ENCODE data around the gene GTSF1L. TPM values are rescaled to one million over a fixed set of nuclear protein-coding genes. Genes with fewer than 3 reads are reported as not detected.
A peak's percentile ranks its signal among the peaks of the same experiment; 100 is the strongest.

The GTSF1L gene
- total and polyA plus RNA-seq, 2 of the 4 experiments (the other 2 are of a cell fraction), result not detected

- Histone ChIP-seq H3K4me1 (ENCODE audit: control insufficient read depth, insufficient read depth, low read length) (peaks cover 19% of the 10 kb centered on the region), H3K9me3 (ENCODE audit: control insufficient read depth, insufficient read depth, low read length) (no peaks in the 10 kb centered on the region), H3K36me3 (ENCODE audit: control insufficient read depth, insufficient read depth, low read length) (no peaks in the 10 kb centered on the region), H2BK15ac (ENCODE audit: low read depth, low read length) (peak overlapping the region; percentile 100), H3K18ac (ENCODE audit: low read depth, low read length) (peak overlapping the region; percentile 69; the same call in 1 of the 2 replicates), H2AK5ac (ENCODE audit: low read depth, low read length) (peak overlapping the region; percentile 99), H2BK120ac (ENCODE audit: low read depth, low read length) (peak overlapping the region; percentile 100), H3K14ac (replicated peaks; ENCODE audit: low read depth, low read length) (peak overlapping the region; percentile 96), H3K23ac (ENCODE audit: low read depth, low read length) (peak overlapping the region; percentile 96), H3K27ac (ENCODE audit: insufficient read depth, low read length) (no peak overlapping the region; the same call in 1 of the 2 replicates), H3K4ac (ENCODE audit: low read depth, low read length) (peak overlapping the region; percentile 99), H4K8ac (ENCODE audit: low read depth in 2 of 2, low read length in 2 of 2) (peak overlapping the region; percentile 51 to 97; a peak in 3 of 4 replicates), H4K5ac (ENCODE audit: low read depth, low read length) (peak overlapping the region; percentile 35; the same call in 1 of the 2 replicates), H3K9ac (ENCODE audit: low read depth, low read length) (no peak overlapping the region), H2AFZ (replicated peaks; ENCODE audit: low read length, poor library complexity) (peak overlapping the region; percentile 19), H3K56ac (ENCODE audit: extremely low read depth, insufficient read depth, low read length) (peak overlapping the region; percentile 67; the same call in 1 of the 2 replicates), H3K4me2 (ENCODE audit: low read depth, low read length) (no peak overlapping the region), H3K79me1 (ENCODE audit: low read depth in 1 of 2, low read length in 2 of 2) (peaks cover 0 to 5% of the 10 kb centered on the region in 2 experiments; a peak in 1 of 4 replicates), H3K9me1 (ENCODE audit: insufficient read depth, low read length) (peaks cover 26% of the 10 kb centered on the region), H2BK20ac (ENCODE audit: low read depth, low read length) (peak overlapping the region; percentile 98), H2AK9ac (replicated peaks; ENCODE audit: low read depth, low read length, poor library complexity) (peak overlapping the region; percentile 86), H4K20me1 (ENCODE audit: insufficient read depth, low read length) (no peaks in the 10 kb centered on the region), H2BK5ac (ENCODE audit: low read depth, low read length, poor library complexity, severe bottlenecking) (peak overlapping the region; percentile 93), H3K27me3 (ENCODE audit: control insufficient read depth, insufficient read depth, low read length) (no peaks in the 10 kb centered on the region), H4K91ac (ENCODE audit: insufficient read depth, low read depth, low read length) (peak overlapping the region; percentile 98), H3K4me3 (ENCODE audit: insufficient read depth, low read depth, low read length) (no peak overlapping the region)
- BruUV-seq (replicated peaks), result no TSS peak
- DNase-seq (peak; percentile 90), ATAC-seq (ENCODE audit: low read depth) (peak; percentile 35)
- ChIA-PET POLR2A (ENCODE audit: unreplicated experiment) (no interaction called here), CTCF (interaction anchor here (3.7 kb wide), 1 partner anchor 328 kb away, joined by 21 read pairs; no protein-coding TSS in a partner anchor)
- dilution Hi-C loops (cut with HindIII; ENCODE audit: low sequenced_read_pairs, unreplicated experiment) (no loop called here), intact Hi-C loops (cut with micrococcal nuclease) (loop anchor here (5.0 kb wide), 1 partner anchor 165 kb away; no protein-coding TSS in a partner anchor), in situ Hi-C loops (cut with MboI; ENCODE audit: low sequenced_read_pairs) (loop anchor here (5.0 to 10.0 kb wide), 2 partner anchors 162 to 330 kb away; partner anchors contain the start of gene TOX2)
- WGBS, 2 experiments (ENCODE audit: extremely low coverage in 2 of 2, insufficient read length in 1 of 2), result 32% methylated on average over 3 of the region's 13 CpGs; no CpG with 5 or more reads in 1 of the 2 experiments
- TF ChIP-seq FOS (IDR thresholded peaks at IDR 0.05; ENCODE audit: low read depth, low read length) (0 out of 2 replicates have a peak, but pooled peaks have one; percentile 14), RAD21 (IDR thresholded peaks at IDR 0.05; ENCODE audit: low read length) (0 out of 2 replicates have a peak, but pooled peaks have one; percentile 12), USF2 (IDR thresholded peaks at IDR 0.05; ENCODE audit: low read depth, low read length) (no peak), CTCF (conservative IDR thresholded peaks at IDR 0.05; ENCODE audit: low read depth, low read length) (no peak), BHLHE40 (IDR thresholded peaks at IDR 0.05; ENCODE audit: low read depth, low read length) (peak; percentile 60), SMC3 (IDR thresholded peaks at IDR 0.05; ENCODE audit: low read depth, low read length) (no peak), NFE2L2 (IDR thresholded peaks at IDR 0.05; ENCODE audit: low read depth, low read length) (no peak; the same call in 1 of the 2 replicates), MAFK (IDR thresholded peaks at IDR 0.05; ENCODE audit: low read depth, low read length) (no peak), RCOR1 (IDR thresholded peaks at IDR 0.05; ENCODE audit: insufficient replicate concordance, low read length) (no peak), MXI1 (IDR thresholded peaks at IDR 0.05; ENCODE audit: borderline replicate concordance, low read depth, low read length) (no peak), CHD1 (IDR thresholded peaks at IDR 0.05; ENCODE audit: low read depth, low read length) (no peak), ELK1 (IDR thresholded peaks at IDR 0.05; ENCODE audit: borderline replicate concordance, low read depth, low read length) (no peak), RFX5 (IDR thresholded peaks at IDR 0.05; ENCODE audit: low read depth, low read length) (no peak), POLR2A (IDR thresholded peaks at IDR 0.05; ENCODE audit: low read depth, low read length) (no peak)
Measured at GRCh38 chr20:43752561-43753301, 25.9 kb upstream of the GTSF1L start.

All from IMR-90 (cell line).